A549 (cell line): ENCODE data around the gene ORMDL1. TPM values are rescaled to one million over a fixed set of nuclear protein-coding genes. Genes with fewer than 3 reads are reported as not detected.
A peak's percentile ranks its signal among the peaks of the same experiment; 100 is the strongest.

Experiments
- ATAC-seq, 2 experiments: fragments of 200-7000 bp in 1 of 2; fragments of >200 bp in 1 of 2; cut with Nextera tagmentation in 1 of 2; cut with Tn5 transposase in 1 of 2; 3 replicates each; pipeline versions ENCODE4 v1.8.0 to v1.9.1; 2018 to 2020; ENCODE audit warnings: mild to moderate bottlenecking in 1 of 2, moderate library complexity in 1 of 2
- CTCF ChIA-PET: fragments of 300-600 bp; sonication (Branson Sonifier 250); formaldehyde crosslinking; extraction: SDS; loops from one replicate; lab custom pipeline; 2021; ENCODE audit warnings: antibody characterized with exemption, inconsistent platforms; lab: Yijun Ruan, JAX
- POLR2A ChIA-PET: fragments of 350-600 bp; formaldehyde crosslinking; extraction: SDS; loops from one replicate; lab custom pipeline; 2021; ENCODE audit warnings: antibody characterized with exemption, inconsistent platforms; lab: Yijun Ruan, JAX
- DNase-seq, 2 experiments: peaks; one replicate each; pipeline versions ENCODE4 v3.0.0 to v3.0.0-alpha.2; 2011 to 2016; ENCODE audit warnings: low read depth in 1 of 2, low spot score in 1 of 2
- FAIRE-seq: peaks from 2 replicates; lab custom pipeline; 2011; peaks lifted over from hg19 to GRCh38; lab: Jason Lieb, UNC
- H3K27ac ChIP-seq, 2 experiments: fragments of >200 bp; sonication (Bioruptor Twin); formaldehyde crosslinking; 3 replicates each; pipeline ENCODE4 v1.5.1; 2016 to 2017
- H3K4me1 ChIP-seq: fragments of >200 bp; sonication (Bioruptor Twin); formaldehyde crosslinking; 3 replicates; pipeline ENCODE4 v1.6.1; 2016
- H3K4me2 ChIP-seq: fragments of >200 bp; sonication (Bioruptor Twin); formaldehyde crosslinking; 3 replicates; pipeline ENCODE4 v1.6.1; 2016
- H3K4me3 ChIP-seq: fragments of >200 bp; sonication (Bioruptor Twin); formaldehyde crosslinking; 3 replicates; pipeline ENCODE4 v1.5.1; 2016
- H3K9me3 ChIP-seq: fragments of >200 bp; sonication (Bioruptor Twin); formaldehyde crosslinking; 3 replicates; pipeline ENCODE4 v1.6.1; 2016
- BCL3 ChIP-seq: fragments of >200 bp; sonication (Bioruptor Twin); formaldehyde crosslinking; IDR thresholded peaks from 3 replicates; pipeline ENCODE4 v1.6.1; 2016
- BHLHE40 ChIP-seq: IDR thresholded peaks from 2 replicates; pipeline ENCODE4 v1.6.1; 2012; ENCODE audit warnings: low read depth, low read length, inconsistent platforms
- CBX2 ChIP-seq: fragments of 200-600 bp; sonication (generic); IDR thresholded peaks from 2 replicates; pipeline ENCODE4 v1.6.1; 2016; ENCODE audit warnings: low read depth, mild to moderate bottlenecking, borderline replicate concordance
- CEBPB ChIP-seq, 2 experiments: fragments of >200 bp in 1 of 2; sonication (Bioruptor Twin) in 1 of 2; formaldehyde crosslinking in 1 of 2; IDR thresholded peaks; 2 replicates each; pipeline ENCODE4 v1.6.1; 2012 to 2016
- EHF ChIP-seq: fragments of 250-450 bp; sonication (Bioruptor Pico); IDR thresholded peaks from 2 replicates; pipeline ENCODE4 v1.5.0; 2020; ENCODE audit warnings: mild to moderate bottlenecking
- EHMT2 ChIP-seq: fragments of 200-600 bp; sonication (generic); IDR thresholded peaks from 2 replicates; pipeline ENCODE4 v1.6.1; 2016; ENCODE audit warnings: antibody characterized with exemption, low read depth, mild to moderate bottlenecking, moderate library complexity
- ELK1 ChIP-seq: fragments of 150-350 bp; IDR thresholded peaks from 2 replicates; pipeline ENCODE4 v1.6.1; 2014; ENCODE audit warnings: low read depth, mild to moderate bottlenecking, low read length
- EP300 ChIP-seq, 2 experiments: fragments of >200 bp; sonication (Bioruptor Twin); formaldehyde crosslinking; IDR thresholded peaks; 2 replicates in 1 of 2; 3 replicates in 1 of 2; pipeline ENCODE4 v1.6.1; 2016 to 2017
- FOSL2 ChIP-seq, 2 experiments: fragments of 450-650 bp in 1 of 2; fragments of >200 bp in 1 of 2; sonication (Bioruptor Twin) in 1 of 2; formaldehyde crosslinking; IDR thresholded peaks; 2 replicates each; pipeline versions ENCODE4 v1.5.0 to v1.6.1; 2016 to 2020; ENCODE audit warnings: mild to moderate bottlenecking in 1 of 2, moderate library complexity in 1 of 2
- FOXS1 ChIP-seq: fragments of 250-450 bp; sonication (Bioruptor Pico); IDR thresholded peaks from 2 replicates; pipeline ENCODE4 v1.5.0; 2020; ENCODE audit warnings: mild to moderate bottlenecking, moderate library complexity
- GATA3 ChIP-seq: IDR thresholded peaks from 2 replicates; pipeline ENCODE4 v1.6.1; 2012; ENCODE audit warnings: borderline replicate concordance
- HEYL ChIP-seq: fragments of 250-450 bp; sonication (Bioruptor Pico); IDR thresholded peaks from 2 replicates; pipeline ENCODE4 v1.8.0; 2021; ENCODE audit warnings: mild to moderate bottlenecking, moderate library complexity
- HMGXB4 ChIP-seq: fragments of 250-450 bp; sonication (Bioruptor Pico); IDR thresholded peaks from 2 replicates; pipeline ENCODE4 v1.5.0; 2021; ENCODE audit warnings: mild to moderate bottlenecking, moderate library complexity, borderline replicate concordance
- HOXB5 ChIP-seq: fragments of 250-450 bp; sonication (Bioruptor Pico); IDR thresholded peaks from 2 replicates; pipeline ENCODE4 v1.5.0; 2020; ENCODE audit warnings: mild to moderate bottlenecking, moderate library complexity
- KDM5A ChIP-seq: fragments of 200-600 bp; sonication (generic); IDR thresholded peaks from 2 replicates; pipeline ENCODE4 v1.6.1; 2016; ENCODE audit warnings: antibody characterized with exemption, mild to moderate bottlenecking
- MAFK ChIP-seq: fragments of 450-650 bp; IDR thresholded peaks from 2 replicates; pipeline ENCODE4 v1.6.1; 2014; ENCODE audit not compliant: partially characterized antibody
- MAX ChIP-seq: IDR thresholded peaks from 2 replicates; pipeline ENCODE4 v1.6.1; 2012
- MAZ ChIP-seq: fragments of 150-350 bp; IDR thresholded peaks from 2 replicates; pipeline ENCODE4 v1.6.1; 2014; ENCODE audit warnings: antibody characterized with exemption, low read depth, low read length, borderline replicate concordance
- MYC ChIP-seq: IDR thresholded peaks from 2 replicates; pipeline ENCODE4 v1.6.1; 2012; ENCODE audit warnings: mild to moderate bottlenecking, inconsistent platforms, low read length, improper control_type of control experiment, borderline replicate concordance
- NFE2L2 ChIP-seq: fragments of 150-350 bp; conservative IDR thresholded peaks from 2 replicates; pipeline ENCODE4 v1.6.1; 2014; ENCODE audit warnings: low read length
- POLR2A ChIP-seq: IDR thresholded peaks from 2 replicates; pipeline ENCODE4 v1.6.1; 2012; ENCODE audit warnings: mild to moderate bottlenecking, low read length
- RAD21 ChIP-seq, 2 experiments: fragments of >200 bp in 1 of 2; sonication (Bioruptor Twin) in 1 of 2; formaldehyde crosslinking in 1 of 2; IDR thresholded peaks in 1 of 2; conservative IDR thresholded peaks in 1 of 2; 2 replicates in 1 of 2; 3 replicates in 1 of 2; pipeline ENCODE4 v1.6.1; 2012 to 2018; ENCODE audit warnings: inconsistent platforms in 1 of 2
- RCOR1 ChIP-seq: fragments of 150-350 bp; IDR thresholded peaks from 2 replicates; pipeline ENCODE4 v1.6.1; 2014; ENCODE audit warnings: antibody characterized with exemption, low read length, low read depth
- TP53 ChIP-seq: fragments of 250-450 bp; sonication (Bioruptor Pico); IDR thresholded peaks from 2 replicates; pipeline ENCODE4 v1.5.0; 2021; ENCODE audit warnings: mild to moderate bottlenecking, moderate library complexity
- ZFP36 ChIP-seq: fragments of 450-650 bp; IDR thresholded peaks from 2 replicates; pipeline ENCODE4 v1.6.1; 2014; ENCODE audit warnings: borderline replicate concordance; ENCODE audit not compliant: partially characterized antibody
- ZNF302 ChIP-seq: fragments of 250-450 bp; sonication (Bioruptor Pico); IDR thresholded peaks from 2 replicates; pipeline ENCODE4 v1.9.0; 2021; ENCODE audit warnings: inconsistent platforms, mild to moderate bottlenecking, moderate library complexity
- ZSCAN20 ChIP-seq: fragments of 250-450 bp; sonication (Bioruptor Pico); IDR thresholded peaks from 2 replicates; pipeline ENCODE4 v1.8.0; 2022; ENCODE audit warnings: mild to moderate bottlenecking, moderate library complexity
- WGBS: methylation state at CpG from one replicate; pipeline ENCODE4 v1.1.6; 2017; ENCODE audit errors: missing lambda C conversion rate; 5-methylcytosine and 5-hydroxymethylcytosine counted together
- polyA plus RNA-seq, 4 experiments: library from polyadenylated mRNA; depleted of rRNA in 3 of 4; stranded (reverse); fragments of >200 nt; fragmentation: RNase III in 1 of 4; extraction: RNeasy Plus Mini Kit Qiagen cat#74134 plus additional on column Dnase treatment in 1 of 4; gene quantifications; 2 replicates in 3 of 4; 3 replicates in 1 of 4; pipeline ENCODE4 v1.2.3, GENCODE V29; 2011 to 2017

ORMDL1 gene
- polyA plus RNA-seq, 2 of the 4 experiments (the other 2 are of a cell fraction): 50.3 to 106 TPM

- DNase-seq (no peak), FAIRE-seq (no peak), ATAC-seq (no peak)
- 93% methylated on average over 1 of the region's 1 CpG for WGBS
- POLR2A ChIA-PET: no interaction called here
- no peak overlapping the region for H3K4me2 ChIP-seq
- no peaks in the 10 kb centered on the region for H3K9me3 ChIP-seq
- peaks cover 4% of the 10 kb centered on the region; the same call in 2 of the 3 replicates for H3K4me1 ChIP-seq
- TF ChIP-seq GATA3 (no peak), HEYL (CRISPR knock-in tag) (no peak), FOSL2 (IDR thresholded peaks at IDR 0.05) (no peak), FOSL2 (CRISPR knock-in tag; IDR thresholded peaks at IDR 0.05) (no peak), HOXB5 (CRISPR knock-in tag) (no peak), KDM5A (no peak), MYC (no peak), ZFP36 (no peak), BHLHE40 (no peak), ZNF302 (CRISPR knock-in tag) (no peak), MAX (no peak), FOXS1 (CRISPR knock-in tag) (no peak)
- CTCF ChIA-PET: interaction anchor here (1.0 kb wide), 1 partner anchor 239 kb away, joined by 3 read pairs; no protein-coding TSS in a partner anchor
- 0 out of 6 replicates have a peak overlapping the region, but pooled peaks of 1 of the 2 experiments have one; percentile 19 for H3K27ac ChIP-seq
- H3K4me3 ChIP-seq: no peak overlapping the region
Measured at GRCh38 chr2:189830510-189830909, 46.4 kb upstream of the ORMDL1 start.

- TF ChIP-seq POLR2A (no peak), MAX (no peak), MAFK (no peak), MAZ (no peak), CBX2 (no peak), ZNF302 (CRISPR knock-in tag) (no peak), ZSCAN20 (CRISPR knock-in tag) (no peak), CEBPB (IDR thresholded peaks at IDR 0.05) (no peak), EHMT2 (no peak), ELK1 (no peak), BCL3 (no peak), RAD21 (conservative IDR thresholded peaks at IDR 0.05 in 1 of 2, IDR thresholded peaks at IDR 0.05 in 1 of 2) (no peak), NFE2L2 (no peak; the same call in 1 of the 2 replicates), EHF (no peak), EP300 (IDR thresholded peaks at IDR 0.05) (no peak), TP53 (CRISPR knock-in tag) (no peak), RCOR1 (no peak), HMGXB4 (CRISPR knock-in tag) (no peak)
- ATAC-seq: no peak
- CTCF ChIA-PET: interaction anchor here (1.0 kb wide), 1 partner anchor 10 kb away, joined by 3 read pairs; no protein-coding TSS in a partner anchor
- no peak for FAIRE-seq
- POLR2A ChIA-PET: no interaction called here
- DNase-seq: no peak
- no peaks in the 10 kb centered on the region for H3K9me3 ChIP-seq
- H3K4me1 ChIP-seq: peaks cover 8% of the 10 kb centered on the region; the same call in 2 of the 3 replicates
- no peak overlapping the region for H3K4me3 ChIP-seq
- H3K27ac ChIP-seq: no peak overlapping the region
- whole genome bisulfite sequencing: 93% methylated on average over 4 of the region's 4 CpGs
- H3K4me2 ChIP-seq: no peak overlapping the region
Measured at GRCh38 chr2:189829102-189829833, 45.1 kb upstream of the ORMDL1 start.
